Measurements from ENCODE around the gene CBLB. TPM values are rescaled to one million over a fixed set of nuclear protein-coding genes. Genes with fewer than 3 reads are reported as not detected.

Gene CBLB
- total and polyA plus RNA-seq, 4 donors = 3.1 to 22.8 (median 9.8) TPM

DNA sequence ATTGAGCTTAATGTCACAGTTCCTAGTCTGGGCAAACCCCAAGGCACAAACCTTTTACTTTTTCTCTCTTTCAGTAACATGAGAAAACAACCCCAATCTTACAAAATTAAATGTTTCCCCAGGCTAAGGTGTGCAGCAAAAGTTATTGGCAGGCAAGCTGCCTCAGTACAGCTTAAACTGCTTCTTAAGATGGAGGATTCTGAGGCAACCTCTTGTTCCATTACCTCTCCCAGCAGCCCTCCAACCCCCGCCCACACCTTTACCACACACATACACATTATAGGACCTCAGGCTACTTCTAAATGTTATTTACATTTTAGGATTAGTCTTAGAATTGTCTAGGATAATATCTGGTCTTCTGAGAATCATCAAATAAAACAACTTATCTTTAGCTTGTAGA, 22.3 kb upstream of the CBLB start:
- TF ChIP-seq HNF4A (conservative IDR thresholded peaks at IDR 0.05) (no peak), NR2F2 (IDR thresholded peaks at IDR 0.05) (no peak), RAD21 (IDR thresholded peaks at IDR 0.05) (no peak), TAF1 (conservative IDR thresholded peaks at IDR 0.05) (no peak), YY1 (IDR thresholded peaks at IDR 0.05) (no peak), HNF4G (IDR thresholded peaks at IDR 0.05) (no peak), SP1 (IDR thresholded peaks at IDR 0.05) (no peak), JUND (IDR thresholded peaks at IDR 0.05) (no peak)
- TF ChIP-seq, protein P1, sequence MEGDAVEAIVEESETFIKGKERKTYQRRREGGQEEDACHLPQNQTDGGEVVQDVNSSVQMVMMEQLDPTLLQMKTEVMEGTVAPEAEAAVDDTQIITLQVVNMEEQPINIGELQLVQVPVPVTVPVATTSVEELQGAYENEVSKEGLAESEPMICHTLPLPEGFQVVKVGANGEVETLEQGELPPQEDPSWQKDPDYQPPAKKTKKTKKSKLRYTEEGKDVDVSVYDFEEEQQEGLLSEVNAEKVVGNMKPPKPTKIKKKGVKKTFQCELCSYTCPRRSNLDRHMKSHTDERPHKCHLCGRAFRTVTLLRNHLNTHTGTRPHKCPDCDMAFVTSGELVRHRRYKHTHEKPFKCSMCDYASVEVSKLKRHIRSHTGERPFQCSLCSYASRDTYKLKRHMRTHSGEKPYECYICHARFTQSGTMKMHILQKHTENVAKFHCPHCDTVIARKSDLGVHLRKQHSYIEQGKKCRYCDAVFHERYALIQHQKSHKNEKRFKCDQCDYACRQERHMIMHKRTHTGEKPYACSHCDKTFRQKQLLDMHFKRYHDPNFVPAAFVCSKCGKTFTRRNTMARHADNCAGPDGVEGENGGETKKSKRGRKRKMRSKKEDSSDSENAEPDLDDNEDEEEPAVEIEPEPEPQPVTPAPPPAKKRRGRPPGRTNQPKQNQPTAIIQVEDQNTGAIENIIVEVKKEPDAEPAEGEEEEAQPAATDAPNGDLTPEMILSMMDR (IDR thresholded peaks at IDR 0.05; ENCODE audit: low read depth, low read length, missing input control) = no peak
- TF ChIP-seq, protein P2, sequence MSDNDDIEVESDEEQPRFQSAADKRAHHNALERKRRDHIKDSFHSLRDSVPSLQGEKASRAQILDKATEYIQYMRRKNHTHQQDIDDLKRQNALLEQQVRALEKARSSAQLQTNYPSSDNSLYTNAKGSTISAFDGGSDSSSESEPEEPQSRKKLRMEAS (IDR thresholded peaks at IDR 0.05) = no peak
- TF ChIP-seq, protein P3, sequence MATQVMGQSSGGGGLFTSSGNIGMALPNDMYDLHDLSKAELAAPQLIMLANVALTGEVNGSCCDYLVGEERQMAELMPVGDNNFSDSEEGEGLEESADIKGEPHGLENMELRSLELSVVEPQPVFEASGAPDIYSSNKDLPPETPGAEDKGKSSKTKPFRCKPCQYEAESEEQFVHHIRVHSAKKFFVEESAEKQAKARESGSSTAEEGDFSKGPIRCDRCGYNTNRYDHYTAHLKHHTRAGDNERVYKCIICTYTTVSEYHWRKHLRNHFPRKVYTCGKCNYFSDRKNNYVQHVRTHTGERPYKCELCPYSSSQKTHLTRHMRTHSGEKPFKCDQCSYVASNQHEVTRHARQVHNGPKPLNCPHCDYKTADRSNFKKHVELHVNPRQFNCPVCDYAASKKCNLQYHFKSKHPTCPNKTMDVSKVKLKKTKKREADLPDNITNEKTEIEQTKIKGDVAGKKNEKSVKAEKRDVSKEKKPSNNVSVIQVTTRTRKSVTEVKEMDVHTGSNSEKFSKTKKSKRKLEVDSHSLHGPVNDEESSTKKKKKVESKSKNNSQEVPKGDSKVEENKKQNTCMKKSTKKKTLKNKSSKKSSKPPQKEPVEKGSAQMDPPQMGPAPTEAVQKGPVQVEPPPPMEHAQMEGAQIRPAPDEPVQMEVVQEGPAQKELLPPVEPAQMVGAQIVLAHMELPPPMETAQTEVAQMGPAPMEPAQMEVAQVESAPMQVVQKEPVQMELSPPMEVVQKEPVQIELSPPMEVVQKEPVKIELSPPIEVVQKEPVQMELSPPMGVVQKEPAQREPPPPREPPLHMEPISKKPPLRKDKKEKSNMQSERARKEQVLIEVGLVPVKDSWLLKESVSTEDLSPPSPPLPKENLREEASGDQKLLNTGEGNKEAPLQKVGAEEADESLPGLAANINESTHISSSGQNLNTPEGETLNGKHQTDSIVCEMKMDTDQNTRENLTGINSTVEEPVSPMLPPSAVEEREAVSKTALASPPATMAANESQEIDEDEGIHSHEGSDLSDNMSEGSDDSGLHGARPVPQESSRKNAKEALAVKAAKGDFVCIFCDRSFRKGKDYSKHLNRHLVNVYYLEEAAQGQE (IDR thresholded peaks at IDR 0.05) = no peak
- TF ChIP-seq, protein P4, sequence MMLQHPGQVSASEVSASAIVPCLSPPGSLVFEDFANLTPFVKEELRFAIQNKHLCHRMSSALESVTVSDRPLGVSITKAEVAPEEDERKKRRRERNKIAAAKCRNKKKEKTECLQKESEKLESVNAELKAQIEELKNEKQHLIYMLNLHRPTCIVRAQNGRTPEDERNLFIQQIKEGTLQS (IDR thresholded peaks at IDR 0.05) = no peak
- TF ChIP-seq, protein P5, sequence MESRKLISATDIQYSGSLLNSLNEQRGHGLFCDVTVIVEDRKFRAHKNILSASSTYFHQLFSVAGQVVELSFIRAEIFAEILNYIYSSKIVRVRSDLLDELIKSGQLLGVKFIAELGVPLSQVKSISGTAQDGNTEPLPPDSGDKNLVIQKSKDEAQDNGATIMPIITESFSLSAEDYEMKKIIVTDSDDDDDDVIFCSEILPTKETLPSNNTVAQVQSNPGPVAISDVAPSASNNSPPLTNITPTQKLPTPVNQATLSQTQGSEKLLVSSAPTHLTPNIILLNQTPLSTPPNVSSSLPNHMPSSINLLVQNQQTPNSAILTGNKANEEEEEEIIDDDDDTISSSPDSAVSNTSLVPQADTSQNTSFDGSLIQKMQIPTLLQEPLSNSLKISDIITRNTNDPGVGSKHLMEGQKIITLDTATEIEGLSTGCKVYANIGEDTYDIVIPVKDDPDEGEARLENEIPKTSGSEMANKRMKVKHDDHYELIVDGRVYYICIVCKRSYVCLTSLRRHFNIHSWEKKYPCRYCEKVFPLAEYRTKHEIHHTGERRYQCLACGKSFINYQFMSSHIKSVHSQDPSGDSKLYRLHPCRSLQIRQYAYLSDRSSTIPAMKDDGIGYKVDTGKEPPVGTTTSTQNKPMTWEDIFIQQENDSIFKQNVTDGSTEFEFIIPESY (IDR thresholded peaks at IDR 0.05) = no peak
- no peaks in the 10 kb centered on the region for H3K9me3 ChIP-seq (ENCODE audit: control insufficient read depth in 4 of 4, low read length in 3 of 4)
- H3K9ac ChIP-seq (ENCODE audit: low read depth in 1 of 2, low read length in 2 of 2) = no peak overlapping the region
- H3K4me1 ChIP-seq (ENCODE audit: control insufficient read depth in 4 of 4, insufficient read depth in 4 of 4, low read length in 3 of 4) = no peaks in the 10 kb centered on the region
- no peak for DNase-seq (ENCODE audit: low spot score)
- H3K4me3 ChIP-seq (ENCODE audit: low read depth in 1 of 3, low read length in 3 of 3) = no peak overlapping the region
- 97% methylated on average over 1 of the region's 1 CpG for WGBS
- H3K36me3 ChIP-seq (ENCODE audit: control insufficient read depth in 4 of 4, insufficient read depth in 3 of 4, low read depth in 1 of 4, low read length in 3 of 4) = no peaks in the 10 kb centered on the region
- H3K27ac ChIP-seq (ENCODE audit: low read depth in 1 of 2, low read length in 2 of 2) = no peak overlapping the region
- no peaks in the 10 kb centered on the region for H3K27me3 ChIP-seq (ENCODE audit: control insufficient read depth in 4 of 4, insufficient read depth in 4 of 4, low read length in 3 of 4)

DNA sequence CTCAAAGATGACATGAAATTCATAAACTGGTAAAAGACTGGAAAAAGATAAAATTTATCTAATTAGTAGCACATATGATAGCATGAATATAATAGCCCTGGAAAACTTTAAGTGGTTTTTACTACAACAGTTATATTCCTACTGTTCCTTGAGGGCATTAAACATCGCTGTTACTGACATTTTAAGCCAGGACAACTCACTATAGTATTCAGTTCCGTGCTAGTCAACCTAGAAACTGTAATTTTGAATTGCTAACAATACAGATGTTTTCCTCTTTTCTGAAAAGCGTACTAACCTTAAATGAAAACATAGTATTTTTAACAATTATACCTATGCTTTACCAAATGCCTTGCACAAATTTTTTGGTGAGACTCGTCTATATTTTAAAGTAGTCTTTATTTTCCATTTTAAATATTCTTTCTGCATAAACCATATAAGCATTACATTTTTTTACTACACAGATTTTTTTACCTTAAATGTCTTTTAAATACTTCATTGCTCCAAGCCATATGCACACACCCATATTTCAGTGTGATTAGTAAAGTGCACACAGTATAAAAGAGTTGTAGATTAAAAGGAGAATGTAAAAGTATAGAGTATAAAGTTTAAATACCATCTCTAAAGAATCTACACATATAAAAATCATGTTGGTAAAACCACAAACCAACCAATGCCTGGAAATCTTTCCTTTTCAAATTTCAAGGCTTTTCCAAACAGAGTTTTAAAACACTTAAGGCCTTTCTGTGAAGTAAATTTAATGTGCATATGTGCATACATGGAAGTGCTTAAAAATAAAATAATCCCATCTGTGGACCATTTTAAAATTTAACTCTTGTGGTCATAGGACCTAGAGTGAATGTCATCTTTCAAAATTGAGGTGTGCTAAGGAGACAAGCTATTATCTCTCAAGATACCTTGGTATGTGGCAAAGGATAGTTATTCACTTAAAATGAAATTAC, 20.1 kb upstream of the CBLB start:
- Histone ChIP-seq H3K4me3 (ENCODE audit: low read depth in 1 of 3, low read length in 3 of 3) (no peak overlapping the region), H3K36me3 (ENCODE audit: control insufficient read depth in 4 of 4, insufficient read depth in 3 of 4, low read depth in 1 of 4, low read length in 3 of 4) (no peaks in the 10 kb centered on the region), H3K9ac (ENCODE audit: low read depth in 1 of 2, low read length in 2 of 2) (no peak overlapping the region), H3K9me3 (ENCODE audit: control insufficient read depth in 4 of 4, low read length in 3 of 4) (no peaks in the 10 kb centered on the region), H3K4me1 (ENCODE audit: control insufficient read depth in 4 of 4, insufficient read depth in 4 of 4, low read length in 3 of 4) (no peaks in the 10 kb centered on the region), H3K27me3 (ENCODE audit: control insufficient read depth in 4 of 4, insufficient read depth in 4 of 4, low read length in 3 of 4) (no peaks in the 10 kb centered on the region), H3K27ac (ENCODE audit: low read depth in 1 of 2, low read length in 2 of 2) (no peak overlapping the region)
- 93% methylated on average over 4 of the region's 4 CpGs for WGBS
- no peak for DNase-seq (ENCODE audit: low spot score)
- no peak for TF ChIP-seq FOXA2 (IDR thresholded peaks at IDR 0.05)
- TF ChIP-seq SP1 (IDR thresholded peaks at IDR 0.05) = no peak
- TF ChIP-seq, protein P3 (IDR thresholded peaks at IDR 0.05) = no peak
- no peak for TF ChIP-seq RXRA (IDR thresholded peaks at IDR 0.05)
- no peak for TF ChIP-seq HNF4A (conservative IDR thresholded peaks at IDR 0.05)
- TF ChIP-seq, protein P2 (IDR thresholded peaks at IDR 0.05) = no peak
- TF ChIP-seq, protein P4 (IDR thresholded peaks at IDR 0.05) = no peak
- TF ChIP-seq HNF4G (IDR thresholded peaks at IDR 0.05) = no peak
- TF ChIP-seq, protein P5 (IDR thresholded peaks at IDR 0.05) = no peak
